Peyer's patch (tissue), 4 donors: ENCODE measurements around the gene SOCS7.

ENCODE experiments used
- CTCF ChIP-seq, 6 experiments: fragments of 450-650 bp in 4 of 6; fragments of 200-600 bp in 2 of 6; sonication (generic) in 1 of 6; IDR thresholded peaks; one replicate each; pipeline ENCODE4 v1.5.1; 2017 to 2019; ENCODE audit warnings: antibody characterized with exemption in 6 of 6, mild to moderate bottlenecking in 3 of 6, moderate library complexity in 1 of 6
- POLR2A ChIP-seq, 2 donors: fragments of 450-650 bp; IDR thresholded peaks; one replicate each; pipeline ENCODE4 v1.5.1; 2017; ENCODE audit warnings: antibody characterized with exemption in 2 of 2, mild to moderate bottlenecking in 2 of 2, moderate library complexity in 2 of 2

GRCh38 chr17:38435795-38436194 lies 84.2 kb downstream of the SOCS7 start:
- TF ChIP-seq CTCF (IDR thresholded peaks at IDR 0.05) (no peak), POLR2A (IDR thresholded peaks at IDR 0.05) (no peak)
